ENCODE data around the gene MPHOSPH8.
"Not testable (repeated sequence)": the region's sequence is repeated elsewhere in the genome, so short reads cannot be mapped to it uniquely, and the experiment has no call there.

The MPHOSPH8 gene

DNA sequence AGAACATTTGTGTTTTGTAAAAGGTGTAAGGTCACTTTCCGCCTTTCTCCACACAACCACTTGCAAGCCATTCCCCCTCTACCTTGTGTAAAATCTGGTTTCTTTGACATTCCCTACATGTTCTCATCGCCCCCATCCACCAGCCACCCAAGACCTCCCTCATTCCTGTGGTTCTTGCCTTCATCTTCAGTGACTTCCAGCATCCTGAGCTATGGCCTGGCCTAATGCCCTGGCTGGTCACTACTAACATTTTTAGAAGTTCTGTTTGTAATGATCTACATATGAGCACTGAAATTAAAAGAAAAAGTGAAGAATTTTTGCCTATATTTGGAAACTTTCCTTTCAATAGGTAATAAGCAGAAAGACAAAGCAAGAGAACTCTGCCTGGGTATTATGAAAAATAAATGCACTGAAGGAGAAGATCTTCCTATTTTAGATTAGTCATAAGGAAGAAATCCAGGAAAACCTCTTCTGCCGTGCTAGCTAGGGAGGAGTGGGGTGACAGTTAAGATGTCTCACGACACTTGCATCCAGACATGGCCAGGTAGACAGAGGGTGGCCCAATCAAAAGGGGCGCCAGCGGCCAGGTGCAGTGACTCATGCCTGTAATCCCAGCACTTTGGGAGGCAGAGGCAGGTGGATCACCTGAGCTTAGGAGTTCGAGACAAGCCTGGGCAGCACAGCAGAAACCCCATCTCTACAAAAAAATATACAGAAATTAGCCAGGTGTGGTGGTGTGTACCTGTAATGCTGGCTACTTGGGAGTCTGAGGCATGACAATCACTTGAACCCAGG, 28.1 kb upstream of the MPHOSPH8 start:
- Mint-ChIP-seq H3K4me3 (no peak overlapping the region), H3K9me3 (no peaks in the 10 kb centered on the region), H3K4me1 (no peaks in the 10 kb centered on the region), H3K36me3 (no peaks in the 10 kb centered on the region), H3K27ac (no peak overlapping the region)
- DNase-seq (ENCODE audit: low spot score in 2 of 2) (no peak), ATAC-seq (no peak)

GRCh38 chr13:19606152-19606551, 27.3 kb upstream of the MPHOSPH8 start:
- ATAC-seq, result no peak
- H3K4me3 Mint-ChIP-seq, result no peak overlapping the region
- H3K4me1 Mint-ChIP-seq, result no peaks in the 10 kb centered on the region
- no peaks in the 10 kb centered on the region for H3K9me3 Mint-ChIP-seq
- H3K36me3 Mint-ChIP-seq, result no peaks in the 10 kb centered on the region
- DNase-seq (ENCODE audit: low spot score in 2 of 2), result no peak
- no peak overlapping the region for H3K27ac Mint-ChIP-seq

DNA sequence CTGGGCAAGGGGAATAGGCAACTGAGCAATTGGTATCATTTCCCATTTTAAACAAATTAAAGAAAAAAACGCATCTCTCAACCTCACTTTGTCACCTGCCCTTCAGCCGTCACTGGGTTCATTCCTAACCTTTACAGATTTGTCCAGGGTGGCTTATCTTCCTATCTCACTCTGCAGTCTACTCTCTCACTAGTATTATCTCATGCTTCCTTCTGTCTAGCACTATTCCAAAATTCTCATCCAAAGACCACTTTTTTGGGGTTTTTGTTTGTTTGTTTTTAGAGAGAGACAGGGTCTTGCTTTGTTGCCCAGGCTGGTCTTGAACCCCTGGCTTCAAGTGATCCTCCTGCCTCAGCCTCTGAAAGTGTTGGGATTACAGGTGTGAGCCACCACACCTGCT, 26.7 kb upstream of the MPHOSPH8 start:
- ATAC-seq (no peak), DNase-seq (ENCODE audit: low spot score in 2 of 2) (no peak)
- H3K4me3 Mint-ChIP-seq, result no peak overlapping the region
- H3K36me3 Mint-ChIP-seq, result no peaks in the 10 kb centered on the region
- no peak overlapping the region for H3K27ac Mint-ChIP-seq
- H3K9me3 Mint-ChIP-seq, result no peaks in the 10 kb centered on the region
- H3K4me1 Mint-ChIP-seq, result no peaks in the 10 kb centered on the region

DNA sequence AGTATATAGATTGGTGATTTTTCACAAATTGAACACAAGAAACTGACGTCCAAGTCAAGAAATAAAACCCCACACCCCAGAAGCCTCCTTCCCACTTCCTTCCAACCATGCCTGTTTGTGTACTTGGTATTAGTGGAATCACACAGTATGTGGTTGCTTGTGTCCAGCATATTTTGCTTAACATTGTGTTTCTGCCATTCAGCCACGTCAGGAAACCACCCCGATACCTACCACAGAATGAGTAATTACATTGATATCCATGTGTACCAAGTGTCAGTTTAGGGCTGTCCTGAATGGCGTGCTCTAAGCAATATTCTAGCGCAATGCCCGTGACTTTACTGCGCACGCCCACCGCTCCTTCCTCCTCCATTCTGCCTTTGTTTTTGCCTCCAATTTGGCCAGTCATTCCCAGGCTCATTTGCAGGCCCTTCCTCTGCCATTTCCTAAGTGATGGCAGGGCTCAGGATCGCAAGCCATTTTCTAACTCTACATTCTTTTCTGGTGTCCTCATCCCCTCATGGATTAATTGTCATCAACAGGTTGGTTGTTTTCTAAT, 25.9 kb upstream of the MPHOSPH8 start:
- no peaks in the 10 kb centered on the region for H3K9me3 Mint-ChIP-seq
- H3K4me3 Mint-ChIP-seq, result no peak overlapping the region
- H3K36me3 Mint-ChIP-seq, result no peaks in the 10 kb centered on the region
- H3K4me1 Mint-ChIP-seq, result no peaks in the 10 kb centered on the region
- DNase-seq (ENCODE audit: low spot score in 2 of 2), result no peak
- ATAC-seq, result no peak
- no peak overlapping the region for H3K27ac Mint-ChIP-seq

- Mint-ChIP-seq H3K4me1 (no peaks in the 10 kb centered on the region), H3K27ac (no peak overlapping the region), H3K9me3 (no peaks in the 10 kb centered on the region), H3K36me3 (no peaks in the 10 kb centered on the region), H3K4me3 (no peak overlapping the region)
- no peak for DNase-seq (ENCODE audit: low spot score in 2 of 2)
- peak; percentile 42 for ATAC-seq
These were observed 14.5 kb upstream of the MPHOSPH8 start for GRCh38 chr13:19618977-19619376.

- Mint-ChIP-seq H3K36me3 (no peaks in the 10 kb centered on the region), H3K9me3 (no peaks in the 10 kb centered on the region), H3K27ac (no peak overlapping the region)
These were observed 11.3 kb upstream of the MPHOSPH8 start for GRCh38 chr13:19622193-19622592.

DNA sequence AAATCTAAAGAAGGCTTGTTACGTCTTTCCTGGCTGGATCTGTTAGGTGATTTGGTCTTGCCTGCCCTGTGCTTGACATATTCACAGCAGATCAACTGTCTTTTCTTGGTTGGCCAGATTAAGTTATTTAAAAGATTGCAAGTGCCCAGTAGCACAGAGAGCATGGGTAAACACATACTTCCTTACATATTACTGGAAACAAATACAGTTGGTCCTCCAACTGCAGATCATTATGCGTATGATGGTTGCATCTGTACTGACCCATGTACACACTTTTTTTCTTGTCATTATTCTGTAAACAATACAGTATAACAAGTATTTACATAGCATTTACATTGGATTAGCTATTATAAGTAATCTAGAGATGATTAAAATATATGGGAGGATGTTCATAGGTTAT, 9.2 kb upstream of the MPHOSPH8 start:
- ATAC-seq (no peak), DNase-seq (ENCODE audit: low spot score in 2 of 2) (no peak)
- H3K4me3 Mint-ChIP-seq, result no peak overlapping the region
- no peaks in the 10 kb centered on the region for H3K9me3 Mint-ChIP-seq
- H3K27ac Mint-ChIP-seq, result no peak overlapping the region
- H3K4me1 Mint-ChIP-seq, result no peaks in the 10 kb centered on the region
- H3K36me3 Mint-ChIP-seq, result no peaks in the 10 kb centered on the region

More at GRCh38 chr13:19622193-19622592, 11.3 kb upstream of the MPHOSPH8 start:
- no peak overlapping the region for H3K4me3 Mint-ChIP-seq
- DNase-seq (ENCODE audit: low spot score in 2 of 2) (no peak), ATAC-seq (no peak)
- H3K4me1 Mint-ChIP-seq, result no peaks in the 10 kb centered on the region

DNA sequence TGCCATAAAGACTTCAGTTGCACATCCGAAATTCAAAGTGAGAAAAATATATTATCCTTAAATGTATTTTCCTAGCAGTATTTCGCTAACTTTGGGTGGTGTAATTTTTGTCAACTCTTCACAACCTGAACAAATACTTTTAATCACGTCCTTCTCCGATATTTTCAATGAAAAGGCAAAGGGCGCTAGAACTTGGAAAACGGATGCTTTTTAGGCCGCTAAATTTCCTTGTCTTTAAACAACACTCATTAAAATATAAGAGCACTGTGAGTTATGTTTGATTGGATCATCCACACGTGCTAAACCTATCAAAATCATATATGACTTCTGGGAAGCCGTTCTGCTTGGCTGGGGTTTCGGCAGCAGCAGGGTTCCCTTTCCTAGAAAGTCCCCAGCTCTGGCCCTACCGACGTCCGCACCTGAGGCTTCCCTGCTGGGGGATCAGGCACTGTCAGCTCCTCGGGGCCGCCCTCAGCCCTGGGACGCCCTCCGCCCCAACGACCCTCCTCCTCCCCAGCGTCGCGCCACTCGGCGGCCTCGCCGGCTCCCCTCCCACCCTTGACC, 462 bp upstream of the MPHOSPH8 start:
- Mint-ChIP-seq H3K27ac (peak overlapping the region; percentile 99), H3K4me1 (peaks cover 31% of the 10 kb centered on the region), H3K4me3 (peak overlapping the region; percentile 99), H3K9me3 (no peaks in the 10 kb centered on the region), H3K36me3 (peaks cover 25% of the 10 kb centered on the region)
- DNase-seq (ENCODE audit: low spot score in 2 of 2) (no peak), ATAC-seq (no peak)

- Mint-ChIP-seq H3K4me1 (peaks cover 38% of the 10 kb centered on the region), H3K4me3 (peak overlapping the region; percentile 99), H3K9me3 (no peaks in the 10 kb centered on the region), H3K27ac (peak overlapping the region; percentile 99), H3K36me3 (peaks cover 32% of the 10 kb centered on the region)
- ATAC-seq (no peak), DNase-seq (ENCODE audit: low spot score in 2 of 2) (no peak)
These were observed 839 bp downstream of the MPHOSPH8 start for GRCh38 chr13:19634256-19634740.

DNA sequence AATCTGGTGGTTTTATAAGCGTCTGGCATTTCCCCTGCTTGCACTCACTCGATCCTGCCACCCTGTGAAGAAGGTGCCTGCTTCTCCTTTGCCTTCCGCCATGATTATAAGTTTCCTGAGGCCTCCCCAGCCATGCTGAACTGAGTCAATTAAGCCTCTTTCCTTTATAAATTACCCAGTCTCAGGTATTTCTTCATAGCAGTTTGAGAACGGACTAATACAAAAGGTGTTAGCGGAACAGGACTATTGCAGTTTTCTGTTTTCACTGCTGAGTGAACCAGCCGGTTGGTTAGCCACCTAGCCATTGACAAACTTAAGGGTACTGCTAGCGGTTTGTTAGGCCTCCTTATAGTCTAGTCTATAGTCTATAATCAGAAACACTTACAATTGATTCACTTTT, 2.5 kb downstream of the MPHOSPH8 start:
- Mint-ChIP-seq H3K4me1 (peaks cover 38% of the 10 kb centered on the region), H3K36me3 (peaks cover 48% of the 10 kb centered on the region), H3K27ac (peak overlapping the region; percentile 12), H3K4me3 (peak overlapping the region; percentile 99)
- not testable (repeated sequence) for DNase-seq (ENCODE audit: low spot score in 2 of 2); ATAC-seq; H3K9me3 Mint-ChIP-seq

GRCh38 chr13:19643652-19644051, 10.2 kb downstream of the MPHOSPH8 start:
- Mint-ChIP-seq H3K4me1 (peaks cover 31% of the 10 kb centered on the region), H3K4me3 (no peak overlapping the region), H3K9me3 (no peaks in the 10 kb centered on the region), H3K27ac (no peak overlapping the region), H3K36me3 (peaks cover 99% of the 10 kb centered on the region)
- ATAC-seq (no peak), DNase-seq (ENCODE audit: low spot score in 2 of 2) (no peak)

DNA sequence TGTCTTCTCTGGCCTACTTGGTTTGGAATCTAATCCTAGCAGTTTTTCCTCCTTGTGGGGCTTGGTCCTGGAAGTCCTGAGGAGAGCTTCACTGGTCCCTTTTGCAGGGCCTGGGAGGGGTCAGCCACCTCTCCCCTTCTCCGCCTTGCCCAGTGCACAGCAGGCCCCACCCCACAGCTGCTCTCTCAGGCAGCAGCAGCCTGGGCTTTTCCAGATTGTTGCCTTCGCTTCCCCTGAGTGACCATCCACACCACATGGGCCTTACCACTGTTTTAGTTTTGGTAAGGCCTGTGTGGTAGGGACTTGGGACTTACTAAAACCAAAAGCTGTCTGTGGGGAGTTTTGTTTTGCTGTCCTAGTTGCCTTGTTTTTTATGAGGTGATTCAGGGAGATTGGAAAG, 11.5 kb downstream of the MPHOSPH8 start:
- Mint-ChIP-seq H3K27ac (peak overlapping the region; percentile 37), H3K4me3 (no peak overlapping the region), H3K36me3 (peaks cover 100% of the 10 kb centered on the region), H3K4me1 (peaks cover 29% of the 10 kb centered on the region), H3K9me3 (no peaks in the 10 kb centered on the region)
- ATAC-seq (no peak), DNase-seq (ENCODE audit: low spot score in 2 of 2) (no peak)

DNA sequence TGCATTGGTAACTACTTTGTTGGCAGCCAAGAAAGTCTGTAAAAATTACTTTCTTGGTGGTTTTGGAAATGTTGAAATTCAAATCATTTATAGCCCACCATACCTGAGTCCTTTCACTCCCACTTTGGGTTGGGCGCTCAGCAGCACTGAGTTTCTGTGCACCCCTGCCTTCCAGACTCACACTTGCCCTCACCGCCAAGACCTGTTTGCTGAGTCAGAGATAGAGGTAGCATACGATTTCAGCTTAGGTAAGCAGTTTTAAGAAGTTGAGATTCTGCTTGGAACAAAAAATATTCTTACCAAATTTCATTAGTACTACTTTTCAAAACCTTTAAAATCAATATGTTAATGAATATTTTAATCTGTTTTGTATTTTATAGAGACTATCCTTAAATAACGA, 12.6 kb downstream of the MPHOSPH8 start:
- Mint-ChIP-seq H3K9me3 (no peaks in the 10 kb centered on the region), H3K4me1 (peaks cover 34% of the 10 kb centered on the region), H3K27ac (no peak overlapping the region), H3K4me3 (no peak overlapping the region), H3K36me3 (peaks cover 100% of the 10 kb centered on the region)
- ATAC-seq, result no peak
- DNase-seq (ENCODE audit: low spot score in 2 of 2), result no peak

DNA sequence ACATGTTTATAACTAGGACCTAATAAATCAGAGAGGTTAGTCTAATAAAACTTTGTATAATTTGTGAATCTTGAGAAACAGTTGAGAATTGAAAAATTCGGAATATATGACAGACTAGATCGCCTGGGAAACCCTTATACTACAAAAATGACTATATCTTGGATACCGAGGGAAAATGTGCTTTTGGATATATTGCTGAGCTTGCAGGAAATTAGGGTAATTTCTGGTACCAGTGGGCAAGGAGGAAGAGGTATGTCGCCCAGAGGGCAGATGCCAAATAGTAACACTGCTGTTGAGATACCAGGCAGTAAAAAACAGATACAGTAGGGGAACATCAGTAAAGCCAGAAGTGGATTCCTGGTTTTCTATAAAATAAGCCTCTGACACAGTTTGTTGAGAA, 17.3 kb downstream of the MPHOSPH8 start:
- H3K27ac Mint-ChIP-seq, result peak overlapping the region; percentile 81
- H3K4me1 Mint-ChIP-seq, result peaks cover 24% of the 10 kb centered on the region
- DNase-seq (ENCODE audit: low spot score in 2 of 2) (no peak), ATAC-seq (no peak)
- peaks cover 100% of the 10 kb centered on the region for H3K36me3 Mint-ChIP-seq
- H3K9me3 Mint-ChIP-seq, result no peaks in the 10 kb centered on the region
- no peak overlapping the region for H3K4me3 Mint-ChIP-seq

- peak in 1 of 2 donors; percentile 38 for DNase-seq (ENCODE audit: low spot score in 2 of 2)
- ATAC-seq, result peak; percentile 46
- no peak overlapping the region for H3K4me3 Mint-ChIP-seq
- H3K36me3 Mint-ChIP-seq, result peaks cover 100% of the 10 kb centered on the region
- H3K9me3 Mint-ChIP-seq, result no peaks in the 10 kb centered on the region
- peak overlapping the region; percentile 67 for H3K27ac Mint-ChIP-seq
- peaks cover 9% of the 10 kb centered on the region for H3K4me1 Mint-ChIP-seq
These were observed 24.6 kb downstream of the MPHOSPH8 start for GRCh38 chr13:19657872-19658591.

All from stimulated activated effector memory CD8-positive, alpha-beta T cell treated with anti-CD3 and anti-CD28 coated beads, Interleukin-12 subunit alpha, Interleukin-12 subunit beta, amount 100 ng/mL, for 72 hours (primary cell).